Endothelial cell of umbilical vein (primary cell): ENCODE results near the gene ARHGAP27. TPM values are rescaled to one million over a fixed set of nuclear protein-coding genes. Genes with fewer than 3 reads are reported as not detected.
"Not testable (repeated sequence)": the region's sequence is repeated elsewhere in the genome, so short reads cannot be mapped to it uniquely, and the experiment has no call there.

Experiments used
- BruUV-seq: library from RNA; stranded (reverse); fragments of 400-500 nt; replicated peaks from 2 replicates; lab custom pipeline; 2021; lab: Mats Ljungman, UMichigan
- CTCF ChIA-PET: fragments of 300-600, 350-600 bp; sonication (Branson Sonifier 250); formaldehyde crosslinking; loops from one replicate; lab custom pipeline; 2021; ENCODE audit warnings: antibody characterized with exemption, inconsistent platforms; lab: Charles Lee
- POLR2A ChIA-PET: fragments of 300-600, 350-600 bp; sonication (Branson Sonifier 250); formaldehyde crosslinking; loops from one replicate; lab custom pipeline; 2021; ENCODE audit warnings: antibody characterized with exemption, inconsistent platforms; lab: Charles Lee
- DNase-seq: peaks from one replicate; pipeline ENCODE4 v3.0.0-alpha.2; 2011; ENCODE audit warnings: low read depth, low spot score
- FAIRE-seq: peaks from 2 replicates; lab custom pipeline; 2011; peaks lifted over from hg19 to GRCh38; lab: Jason Lieb, UNC
- H2AFZ ChIP-seq: 2 replicates; pipeline ENCODE4 v1.6.0; 2012; ENCODE audit warnings: low read depth, low read length, control low read depth, inconsistent platforms
- H3K27ac ChIP-seq: 2 replicates; pipeline ENCODE4 v1.5.1; 2011; ENCODE audit warnings: low read depth, mild to moderate bottlenecking, control low read depth, low read length, moderate library complexity; ENCODE audit not compliant: insufficient read depth
- H3K27me3 ChIP-seq, 2 experiments: 2 replicates each; pipeline versions ENCODE4 v1.6.0 to v1.6.1; 2011; ENCODE audit warnings: low read length in 2 of 2, mixed read lengths in 1 of 2; ENCODE audit not compliant: control insufficient read depth in 2 of 2, insufficient read depth in 2 of 2
- H3K36me3 ChIP-seq, 2 experiments: 2 replicates in 1 of 2; 3 replicates in 1 of 2; pipeline ENCODE4 v1.5.1; 2011; ENCODE audit warnings: low read length in 2 of 2, mild to moderate bottlenecking in 1 of 2, moderate library complexity in 1 of 2; ENCODE audit not compliant: control insufficient read depth in 2 of 2, insufficient read depth in 2 of 2; ENCODE audit errors: extremely low read depth in 1 of 2
- H3K4me1 ChIP-seq: 3 replicates; pipeline ENCODE4 v1.5.1; 2011; ENCODE audit warnings: mild to moderate bottlenecking, low read length; ENCODE audit not compliant: control insufficient read depth, insufficient read depth; ENCODE audit errors: extremely low read depth
- H3K4me2 ChIP-seq: 2 replicates; pipeline ENCODE4 v1.6.1; 2011; ENCODE audit warnings: low read length, control low read depth, mixed read lengths; ENCODE audit not compliant: insufficient read depth
- H3K4me3 ChIP-seq, 3 experiments: fragments of 200-600 bp in 1 of 3; sonication (generic), shearing (Covaris generic) in 1 of 3; replicated peaks in 1 of 3; 2 replicates each; pipeline ENCODE4 v1.5.1; 2011 to 2016; ENCODE audit warnings: control low read depth in 3 of 3, low read length in 3 of 3, mild to moderate bottlenecking in 2 of 3, inconsistent platforms in 1 of 3, low read depth in 1 of 3, moderate library complexity in 1 of 3; ENCODE audit not compliant: insufficient read depth in 1 of 3
- H3K79me2 ChIP-seq: 2 replicates; pipeline ENCODE4 v1.6.0; 2012; ENCODE audit warnings: low read length, inconsistent platforms; ENCODE audit not compliant: control insufficient read depth, insufficient read depth
- H3K9ac ChIP-seq: replicated peaks from 2 replicates; pipeline ENCODE3; 2011; ENCODE audit warnings: low read length, control low read depth; ENCODE audit not compliant: insufficient read depth; ENCODE audit errors: extremely low read depth
- H3K9me1 ChIP-seq: replicated peaks from 3 replicates; pipeline ENCODE4 v1.6.0; 2011; ENCODE audit warnings: mild to moderate bottlenecking, low read length; ENCODE audit not compliant: control insufficient read depth, insufficient read depth; ENCODE audit errors: extremely low read depth
- H3K9me3 ChIP-seq: replicated peaks from 2 replicates; pipeline ENCODE4 v1.5.1; 2012; ENCODE audit warnings: low read length, inconsistent platforms; ENCODE audit not compliant: control insufficient read depth, insufficient read depth
- H4K20me1 ChIP-seq: replicated peaks from 2 replicates; pipeline ENCODE3; 2011; ENCODE audit warnings: mild to moderate bottlenecking, low read length; ENCODE audit not compliant: control insufficient read depth, insufficient read depth; ENCODE audit errors: extremely low read depth
- CTCF ChIP-seq, 2 donors: IDR thresholded peaks; 1 replicate in 1 of 2; 2 replicates in 1 of 2; pipeline ENCODE4 v1.5.1; 2011; ENCODE audit warnings: low read length in 2 of 2, mild to moderate bottlenecking in 2 of 2, moderate library complexity in 2 of 2, control low read depth in 1 of 2, inconsistent platforms in 1 of 2, low read depth in 1 of 2; ENCODE audit not compliant: insufficient read depth in 1 of 2; ENCODE audit errors: extremely low read depth in 1 of 2
- EZH2 ChIP-seq: IDR thresholded peaks from 2 replicates; pipeline ENCODE4 v1.6.1; 2012; ENCODE audit warnings: borderline replicate concordance, low read depth, mild to moderate bottlenecking, moderate library complexity, low read length, inconsistent platforms; ENCODE audit not compliant: severe bottlenecking
- FOS ChIP-seq: IDR thresholded peaks from 2 replicates; pipeline ENCODE4 v1.6.1; 2011; ENCODE audit warnings: mild to moderate bottlenecking, low read length, moderate library complexity, borderline replicate concordance; ENCODE audit not compliant: insufficient read depth
- GATA2 ChIP-seq: IDR thresholded peaks from 2 replicates; pipeline ENCODE4 v1.7.0; 2011; ENCODE audit warnings: low read depth, mild to moderate bottlenecking, moderate library complexity, mixed read lengths, low read length; ENCODE audit not compliant: insufficient read length, insufficient read depth
- JUN ChIP-seq: IDR thresholded peaks from 2 replicates; pipeline ENCODE4 v1.6.1; 2011; ENCODE audit warnings: borderline replicate concordance, low read depth; ENCODE audit not compliant: insufficient read length, insufficient read depth
- MAX ChIP-seq: IDR thresholded peaks from 2 replicates; pipeline ENCODE4 v1.6.1; 2011; ENCODE audit not compliant: insufficient read depth, insufficient read length
- MYC ChIP-seq: IDR thresholded peaks from one replicate; pipeline ENCODE4 v1.6.1; 2011; ENCODE audit warnings: mild to moderate bottlenecking, low read depth, low read length
- POLR2A ChIP-seq: IDR thresholded peaks from 2 replicates; pipeline ENCODE4 v1.6.1; 2012; ENCODE audit warnings: low read depth, mild to moderate bottlenecking, control low read depth, low read length
- POLR2AphosphoS5 ChIP-seq: IDR thresholded peaks from 2 replicates; pipeline ENCODE4 v1.6.1; 2012; ENCODE audit warnings: low read depth, mild to moderate bottlenecking, control low read depth, low read length, moderate library complexity; ENCODE audit not compliant: insufficient read depth
- dilution Hi-C: fragments of 300-500 bp; cut with MboI; formaldehyde crosslinking; loops from one replicate; pipeline ENCODE4 v1.15.0; 2019; ENCODE audit warnings: low sequenced_read_pairs; ENCODE audit not compliant: extremely low pct_ligation_motif_present
- intact Hi-C: fragments of 100-400 bp; cut with micrococcal nuclease; formaldehyde crosslinking; loops from one replicate; pipeline ENCODE4 v1.10.0; 2022
- polyA plus RNA-seq, 4 experiments: library from polyadenylated mRNA; depleted of rRNA in 3 of 4; stranded (reverse) in 3 of 4; unstranded in 1 of 4; fragments of >200 nt; gene quantifications; 2 replicates each; pipeline versions ENCODE4 v1.2.1 to v1.2.3, GENCODE V29; 2011 to 2012; ENCODE audit warnings: missing spikeins in 1 of 4
- total RNA-seq: library from RNA; stranded (reverse); gene quantifications from 2 replicates; pipeline ENCODE4 v1.2.3, GENCODE V29; 2021

ARHGAP27 gene
- total and polyA plus RNA-seq, 2 donors (not counting 3 experiments of a cell fraction or from before 2014, with no cell fraction given), result 21.0 to 47.0 TPM

- BruUV-seq, CTCF ChIA-PET, H3K9ac ChIP-seq, H3K9me3 ChIP-seq, H3K36me3 ChIP-seq, H3K4me2 ChIP-seq, dilution Hi-C loops, H3K27me3 ChIP-seq, H2AFZ ChIP-seq, FAIRE-seq, POLR2A ChIA-PET, H4K20me1 ChIP-seq, H3K9me1 ChIP-seq, H3K27ac ChIP-seq, H3K4me3 ChIP-seq, H3K79me2 ChIP-seq, DNase-seq, intact Hi-C loops: not testable (repeated sequence)
- H3K4me1 ChIP-seq, result peaks cover 33% of the 10 kb centered on the region
Measured at GRCh38 chr17:45443371-45444260, 10.9 kb upstream of the ARHGAP27 start.

- dilution Hi-C loops, result no loop called here
Measured at GRCh38 chr17:45441526-45442310, 9.0 kb upstream of the ARHGAP27 start.

More at GRCh38 chr17:45441526-45442310, 9.0 kb upstream of the ARHGAP27 start:
- ChIA-PET CTCF (interaction anchor here (1.0 kb wide), 1 partner anchor 13 kb away, joined by 3 read pairs; no protein-coding TSS in a partner anchor), POLR2A (no interaction called here)
- H3K4me2 ChIP-seq, result no peak overlapping the region
- no peak overlapping the region for H2AFZ ChIP-seq
- H3K9me3 ChIP-seq, result no peaks in the 10 kb centered on the region
- peaks cover 26% of the 10 kb centered on the region for H3K4me1 ChIP-seq
- FAIRE-seq, result no peak
- DNase-seq, result no peak
- H3K36me3 ChIP-seq, result peaks cover 0 to 6% of the 10 kb centered on the region in 2 experiments
- TF ChIP-seq MYC (no peak), FOS (no peak), POLR2A (no peak), EZH2 (no peak), CTCF (IDR thresholded peaks at IDR 0.05; ENCODE audit: extremely low read depth in 1 of 2, insufficient read depth in 1 of 2, low read depth in 1 of 2, low read length in 2 of 2) (no peak), JUN (no peak), POLR2AphosphoS5 (no peak), GATA2 (no peak), MAX (no peak)
- no peak overlapping the region for H3K4me3 ChIP-seq
- no TSS peak for BruUV-seq
- H3K9ac ChIP-seq, result no peak overlapping the region
- H3K27ac ChIP-seq, result no peak overlapping the region
- intact Hi-C loops, result no loop called here
- H3K27me3 ChIP-seq, result no peaks in the 10 kb centered on the region
- H3K9me1 ChIP-seq, result no peaks in the 10 kb centered on the region
- H3K79me2 ChIP-seq, result no peaks in the 10 kb centered on the region
- H4K20me1 ChIP-seq, result no peaks in the 10 kb centered on the region
